ENCODE measurements around the gene IL9. TPM values are rescaled to one million over a fixed set of nuclear protein-coding genes. Genes with fewer than 3 reads are reported as not detected.

Gene IL9
- total and polyA plus RNA-seq, 2 donors (not counting 1 experiment from before 2014, with no cell fraction given) = not detected

DNA sequence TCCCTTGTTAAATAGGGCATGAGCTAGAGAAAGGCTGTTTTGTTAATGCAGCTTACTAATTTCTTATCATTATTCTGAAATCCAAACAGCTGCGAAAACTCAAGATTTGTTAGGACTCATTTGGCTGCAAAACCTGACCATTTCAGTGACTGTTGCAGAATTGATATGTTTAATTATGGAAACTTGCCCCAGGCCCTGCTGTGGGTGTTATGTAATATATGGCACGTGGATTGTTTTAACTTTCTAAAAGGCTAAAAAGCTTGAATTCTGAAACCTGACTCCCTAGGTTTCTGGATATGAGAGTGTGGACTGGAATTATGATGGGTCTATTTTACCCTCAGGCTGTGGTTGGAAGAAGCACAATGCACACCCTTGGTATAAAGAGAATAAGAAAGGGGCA is 4.4 kb downstream of the IL9 start:
- no peaks in the 10 kb centered on the region for H3K9me3 ChIP-seq (ENCODE audit: control insufficient read depth, insufficient read depth, low read depth, low read length)
- H3K27ac ChIP-seq (ENCODE audit: insufficient read depth, low read length) = no peak overlapping the region
- H3K4me3 ChIP-seq (replicated peaks in 1 of 4; ENCODE audit: control extremely low read depth in 1 of 4, insufficient read depth in 1 of 4, low read depth in 3 of 4, low read length in 4 of 4) = no peak overlapping the region
- no peaks in the 10 kb centered on the region for H3K27me3 ChIP-seq (ENCODE audit: control insufficient read depth, insufficient read depth, low read length)
- no peak overlapping the region for H3K4me2 ChIP-seq (ENCODE audit: extremely low read depth, insufficient read depth, low read length)
- no peak overlapping the region for H3K9ac ChIP-seq (ENCODE audit: insufficient read depth, low read length)
- no peaks in the 10 kb centered on the region for H3K4me1 ChIP-seq (ENCODE audit: control insufficient read depth, extremely low read depth, insufficient read depth, low read length)
- no peak overlapping the region for H2AFZ ChIP-seq (ENCODE audit: low read length)
- H3K36me3 ChIP-seq (ENCODE audit: control insufficient read depth, insufficient read depth, low read length) = no peaks in the 10 kb centered on the region
- peak in 1 of 2 donors; percentile 58 for DNase-seq (ENCODE audit: low read depth in 2 of 2)
- no peaks in the 10 kb centered on the region for H4K20me1 ChIP-seq (ENCODE audit: control insufficient read depth, extremely low read depth, insufficient read depth, low read length)
- no peaks in the 10 kb centered on the region for H3K79me2 ChIP-seq (ENCODE audit: control insufficient read depth, insufficient read depth, low read length)
- TF ChIP-seq, protein P1, sequence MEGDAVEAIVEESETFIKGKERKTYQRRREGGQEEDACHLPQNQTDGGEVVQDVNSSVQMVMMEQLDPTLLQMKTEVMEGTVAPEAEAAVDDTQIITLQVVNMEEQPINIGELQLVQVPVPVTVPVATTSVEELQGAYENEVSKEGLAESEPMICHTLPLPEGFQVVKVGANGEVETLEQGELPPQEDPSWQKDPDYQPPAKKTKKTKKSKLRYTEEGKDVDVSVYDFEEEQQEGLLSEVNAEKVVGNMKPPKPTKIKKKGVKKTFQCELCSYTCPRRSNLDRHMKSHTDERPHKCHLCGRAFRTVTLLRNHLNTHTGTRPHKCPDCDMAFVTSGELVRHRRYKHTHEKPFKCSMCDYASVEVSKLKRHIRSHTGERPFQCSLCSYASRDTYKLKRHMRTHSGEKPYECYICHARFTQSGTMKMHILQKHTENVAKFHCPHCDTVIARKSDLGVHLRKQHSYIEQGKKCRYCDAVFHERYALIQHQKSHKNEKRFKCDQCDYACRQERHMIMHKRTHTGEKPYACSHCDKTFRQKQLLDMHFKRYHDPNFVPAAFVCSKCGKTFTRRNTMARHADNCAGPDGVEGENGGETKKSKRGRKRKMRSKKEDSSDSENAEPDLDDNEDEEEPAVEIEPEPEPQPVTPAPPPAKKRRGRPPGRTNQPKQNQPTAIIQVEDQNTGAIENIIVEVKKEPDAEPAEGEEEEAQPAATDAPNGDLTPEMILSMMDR (conservative IDR thresholded peaks at IDR 0.05 in 1 of 2, IDR thresholded peaks at IDR 0.05 in 1 of 2; ENCODE audit: low read depth in 1 of 2, low read length in 2 of 2) = no peak
- TF ChIP-seq EZH2 (IDR thresholded peaks at IDR 0.05; ENCODE audit: low read length, missing control alignments) = no peak

DNA sequence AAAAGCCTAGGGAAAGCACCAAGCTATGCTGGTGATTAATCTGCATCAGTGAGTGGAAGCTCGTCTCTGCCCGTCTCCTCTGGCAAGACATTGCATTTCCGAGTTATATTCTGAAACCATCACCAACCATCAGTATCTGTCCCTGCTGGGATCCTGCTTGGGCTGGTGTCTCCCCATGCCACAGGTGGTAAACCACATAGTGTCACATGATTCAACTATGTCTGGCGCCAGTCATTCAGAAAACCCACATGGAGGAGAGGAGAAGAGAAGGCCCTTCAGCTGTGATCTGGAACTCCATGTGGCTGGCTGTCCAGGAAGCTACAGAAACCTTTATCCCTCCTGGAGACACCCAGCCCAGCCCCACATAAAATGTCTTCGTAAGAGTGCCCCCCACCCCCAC is 4.8 kb downstream of the IL9 start:
- no peaks in the 10 kb centered on the region for H3K79me2 ChIP-seq (ENCODE audit: control insufficient read depth, insufficient read depth, low read length)
- no peak overlapping the region for H3K27ac ChIP-seq (ENCODE audit: insufficient read depth, low read length)
- H3K4me2 ChIP-seq (ENCODE audit: extremely low read depth, insufficient read depth, low read length) = no peak overlapping the region
- no peaks in the 10 kb centered on the region for H3K27me3 ChIP-seq (ENCODE audit: control insufficient read depth, insufficient read depth, low read length)
- H2AFZ ChIP-seq (ENCODE audit: low read length) = no peak overlapping the region
- no peak for DNase-seq (ENCODE audit: low read depth in 2 of 2)
- no peaks in the 10 kb centered on the region for H3K4me1 ChIP-seq (ENCODE audit: control insufficient read depth, extremely low read depth, insufficient read depth, low read length)
- TF ChIP-seq EZH2 (IDR thresholded peaks at IDR 0.05; ENCODE audit: low read length, missing control alignments) = no peak
- TF ChIP-seq, protein P1 (conservative IDR thresholded peaks at IDR 0.05 in 1 of 2, IDR thresholded peaks at IDR 0.05 in 1 of 2; ENCODE audit: low read depth in 1 of 2, low read length in 2 of 2) = no peak
- H3K9me3 ChIP-seq (ENCODE audit: control insufficient read depth, insufficient read depth, low read depth, low read length) = no peaks in the 10 kb centered on the region
- H4K20me1 ChIP-seq (ENCODE audit: control insufficient read depth, extremely low read depth, insufficient read depth, low read length) = no peaks in the 10 kb centered on the region
- H3K4me3 ChIP-seq (replicated peaks in 1 of 4; ENCODE audit: control extremely low read depth in 1 of 4, insufficient read depth in 1 of 4, low read depth in 3 of 4, low read length in 4 of 4) = no peak overlapping the region
- H3K9ac ChIP-seq (ENCODE audit: insufficient read depth, low read length) = no peak overlapping the region
- no peaks in the 10 kb centered on the region for H3K36me3 ChIP-seq (ENCODE audit: control insufficient read depth, insufficient read depth, low read length)

DNA sequence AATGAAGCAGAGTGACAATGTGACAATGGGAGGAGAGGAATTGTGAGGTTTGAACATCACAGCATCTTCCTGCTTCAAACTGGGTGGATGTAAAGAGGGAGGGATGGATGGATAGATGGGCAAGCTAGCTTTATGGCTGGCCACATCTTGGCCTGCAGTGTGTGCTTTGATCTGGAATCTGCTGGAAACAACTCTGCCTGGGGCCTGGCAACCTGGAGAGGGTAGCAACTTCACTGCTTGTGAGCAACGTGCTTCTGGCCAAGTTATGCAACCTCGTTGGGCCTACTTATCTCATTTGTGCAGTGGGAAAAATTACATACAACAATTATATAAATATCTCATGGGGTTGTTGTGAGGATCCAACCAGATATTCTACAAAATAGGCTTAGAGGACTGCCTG is 5.3 kb downstream of the IL9 start:
- TF ChIP-seq, protein P1 (conservative IDR thresholded peaks at IDR 0.05 in 1 of 2, IDR thresholded peaks at IDR 0.05 in 1 of 2; ENCODE audit: low read depth in 1 of 2, low read length in 2 of 2) = no peak
- TF ChIP-seq EZH2 (IDR thresholded peaks at IDR 0.05; ENCODE audit: low read length, missing control alignments) = no peak
- no peak overlapping the region for H3K9ac ChIP-seq (ENCODE audit: insufficient read depth, low read length)
- H2AFZ ChIP-seq (ENCODE audit: low read length) = no peak overlapping the region
- no peaks in the 10 kb centered on the region for H3K79me2 ChIP-seq (ENCODE audit: control insufficient read depth, insufficient read depth, low read length)
- no peaks in the 10 kb centered on the region for H3K4me1 ChIP-seq (ENCODE audit: control insufficient read depth, extremely low read depth, insufficient read depth, low read length)
- H3K27me3 ChIP-seq (ENCODE audit: control insufficient read depth, insufficient read depth, low read length) = no peaks in the 10 kb centered on the region
- no peaks in the 10 kb centered on the region for H3K9me3 ChIP-seq (ENCODE audit: control insufficient read depth, insufficient read depth, low read depth, low read length)
- H3K27ac ChIP-seq (ENCODE audit: insufficient read depth, low read length) = no peak overlapping the region
- H3K4me2 ChIP-seq (ENCODE audit: extremely low read depth, insufficient read depth, low read length) = no peak overlapping the region
- H4K20me1 ChIP-seq (ENCODE audit: control insufficient read depth, extremely low read depth, insufficient read depth, low read length) = no peaks in the 10 kb centered on the region
- DNase-seq (ENCODE audit: low read depth in 2 of 2) = no peak
- H3K4me3 ChIP-seq (replicated peaks in 1 of 4; ENCODE audit: control extremely low read depth in 1 of 4, insufficient read depth in 1 of 4, low read depth in 3 of 4, low read length in 4 of 4) = no peak overlapping the region
- H3K36me3 ChIP-seq (ENCODE audit: control insufficient read depth, insufficient read depth, low read length) = no peaks in the 10 kb centered on the region

Measured in fibroblast of lung (primary cell).